Keratinocyte (primary cell): ENCODE results near the gene LRGUK. TPM values are rescaled to one million over a fixed set of nuclear protein-coding genes. Genes with fewer than 3 reads are reported as not detected.
"Not testable (repeated sequence)": the region's sequence is repeated elsewhere in the genome, so short reads cannot be mapped to it uniquely, and the experiment has no call there.

Experiments
- DNase-seq: peaks from one replicate; pipeline ENCODE4 v3.0.0-alpha.2; 2011; ENCODE audit warnings: low read depth, missing footprints, low spot score
- FAIRE-seq: peaks from 2 replicates; lab custom pipeline; 2011; peaks lifted over from hg19 to GRCh38; lab: Jason Lieb, UNC
- H2AFZ ChIP-seq: 2 replicates; pipeline ENCODE4 v1.6.0; 2012; ENCODE audit warnings: low read length, control low read depth, inconsistent platforms; ENCODE audit not compliant: control insufficient read depth
- H3K27ac ChIP-seq: 2 replicates; pipeline ENCODE4 v1.5.1; 2011; ENCODE audit warnings: low read length; ENCODE audit not compliant: control insufficient read depth, insufficient read depth
- H3K27me3 ChIP-seq: 3 replicates; pipeline ENCODE4 v1.6.0; 2011; ENCODE audit warnings: low read length; ENCODE audit not compliant: control insufficient read depth, insufficient read depth; ENCODE audit errors: extremely low read depth
- H3K36me3 ChIP-seq, 2 experiments: 2 replicates in 1 of 2; 3 replicates in 1 of 2; pipeline ENCODE4 v1.5.1; 2011; ENCODE audit warnings: low read length in 2 of 2, mild to moderate bottlenecking in 1 of 2; ENCODE audit not compliant: control insufficient read depth in 2 of 2, insufficient read depth in 2 of 2; ENCODE audit errors: extremely low read depth in 1 of 2
- H3K4me1 ChIP-seq: 3 replicates; pipeline ENCODE4 v1.5.1; 2011; ENCODE audit warnings: low read length; ENCODE audit not compliant: control insufficient read depth, insufficient read depth; ENCODE audit errors: extremely low read depth
- H3K4me2 ChIP-seq: 3 replicates; pipeline ENCODE4 v1.6.0; 2011; ENCODE audit warnings: low read depth, low read length; ENCODE audit not compliant: control insufficient read depth, insufficient read depth; ENCODE audit errors: extremely low read depth
- H3K4me3 ChIP-seq, 3 experiments: fragments of 200-600 bp in 1 of 3; sonication (generic) in 1 of 3; 2 replicates in 2 of 3; 3 replicates in 1 of 3; pipeline ENCODE4 v1.5.1; 2011 to 2016; ENCODE audit warnings: low read length in 3 of 3, mild to moderate bottlenecking in 3 of 3, control low read depth in 2 of 3, inconsistent platforms in 1 of 3, low read depth in 1 of 3, mixed read lengths in 1 of 3, mixed run types in 1 of 3, moderate library complexity in 1 of 3; ENCODE audit not compliant: control insufficient read depth in 2 of 3, insufficient read depth in 2 of 3; ENCODE audit errors: extremely low read depth in 1 of 3
- H3K79me2 ChIP-seq: 2 replicates; pipeline ENCODE4 v1.6.0; 2012; ENCODE audit warnings: low read length; ENCODE audit not compliant: control insufficient read depth, insufficient read depth
- H3K9ac ChIP-seq: 3 replicates; pipeline ENCODE4 v1.6.0; 2011; ENCODE audit warnings: low read length; ENCODE audit not compliant: control insufficient read depth, insufficient read depth; ENCODE audit errors: extremely low read depth
- H3K9me1 ChIP-seq: 3 replicates; pipeline ENCODE4 v1.6.0; 2011; ENCODE audit warnings: low read length; ENCODE audit not compliant: control insufficient read depth, insufficient read depth; ENCODE audit errors: extremely low read depth
- H3K9me3 ChIP-seq: 2 replicates; pipeline ENCODE4 v1.5.1; 2012; ENCODE audit warnings: low read depth, low read length; ENCODE audit not compliant: control insufficient read depth
- H4K20me1 ChIP-seq: 3 replicates; pipeline ENCODE4 v1.6.0; 2011; ENCODE audit warnings: low read length; ENCODE audit not compliant: control insufficient read depth, insufficient read depth; ENCODE audit errors: extremely low read depth
- EZH2 ChIP-seq: IDR thresholded peaks from one replicate; pipeline ENCODE4 v1.6.1; 2012; ENCODE audit warnings: inconsistent platforms, mild to moderate bottlenecking, low read length, moderate library complexity
- dilution Hi-C: fragments of 300-500 bp; cut with MboI; formaldehyde crosslinking; loops from one replicate; pipeline ENCODE4 v1.7.0; 2020; ENCODE audit warnings: low sequenced_read_pairs; ENCODE audit not compliant: extremely low pct_ligation_motif_present
- polyA plus RNA-seq, 5 experiments: library from polyadenylated mRNA; depleted of rRNA in 3 of 5; stranded (reverse) in 3 of 5; stranded (forward) in 1 of 5; unstranded in 1 of 5; fragments of >200 nt; gene quantifications; 1 replicate in 1 of 5; 2 replicates in 3 of 5; 3 replicates in 1 of 5; pipeline versions ENCODE4 v1.2.1 to v1.2.3, GENCODE V29; 2011 to 2012; ENCODE audit warnings: missing spikeins in 2 of 5, low read depth in 1 of 5, low replicate concordance in 1 of 5
- TF ChIP-seq, protein P1 (sequence below), 3 experiments: IDR thresholded peaks in 1 of 3; conservative IDR thresholded peaks in 1 of 3; optimal IDR thresholded peaks in 1 of 3; 2 replicates in 2 of 3; 3 replicates in 1 of 3; pipeline versions ENCODE3 to v1.5.1; 2011; ENCODE audit warnings: low read length in 3 of 3, mild to moderate bottlenecking in 3 of 3, moderate library complexity in 2 of 3, control low read depth in 1 of 3, inconsistent platforms in 1 of 3; ENCODE audit not compliant: insufficient read depth in 2 of 3; ENCODE audit errors: extremely low read depth in 1 of 3

The LRGUK gene
- polyA plus RNA-seq, 1 donor (not counting 4 experiments of a cell fraction or from before 2014, with no cell fraction given) = 0.50 TPM

DNA sequence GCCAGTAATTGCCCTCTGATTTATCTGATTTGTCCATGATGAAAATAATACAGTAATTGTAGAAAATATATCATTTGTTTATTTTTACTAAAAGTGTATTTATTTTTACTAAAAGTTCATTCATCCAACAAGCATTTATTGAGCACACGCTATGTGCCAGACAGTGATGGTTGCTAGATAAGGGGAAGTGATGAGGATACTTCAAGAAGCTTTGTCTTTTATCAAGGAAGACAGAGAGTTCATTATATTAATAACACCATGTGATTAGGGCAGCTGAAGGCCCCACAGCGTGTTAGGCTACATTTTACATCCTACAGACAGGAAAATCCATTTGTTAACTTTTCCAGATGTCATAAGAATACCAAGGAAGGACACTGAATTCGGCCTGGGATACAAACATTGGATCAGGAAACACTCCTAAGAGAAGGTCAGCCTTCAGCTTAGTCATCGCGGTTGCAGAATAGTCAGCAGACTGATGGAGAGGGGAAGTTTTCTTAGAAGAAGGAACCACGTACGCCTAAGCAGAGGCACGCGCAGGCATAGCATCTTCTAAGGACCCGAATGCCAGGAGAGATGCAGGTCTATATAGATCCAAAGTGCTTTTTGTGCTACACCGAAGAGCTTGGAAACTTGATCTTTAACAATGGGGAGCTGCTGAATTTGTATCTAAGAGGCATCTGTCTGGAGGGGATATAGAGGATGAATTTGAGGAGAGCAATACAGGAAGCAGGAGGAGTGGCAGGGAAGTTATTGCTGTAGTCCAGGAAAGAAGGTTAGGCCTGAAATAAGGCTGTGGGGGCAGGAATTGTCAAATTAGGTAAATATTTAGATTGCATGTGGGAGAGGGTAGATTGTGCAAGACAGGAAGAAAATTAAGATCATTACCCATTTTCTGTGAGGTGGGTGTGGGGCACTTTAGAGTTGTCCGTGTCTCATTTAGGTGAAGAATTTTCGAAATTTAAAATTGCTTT lies 85.7 kb downstream of the LRGUK start:
- dilution Hi-C loops = no loop called here
- FAIRE-seq = no peak

DNA sequence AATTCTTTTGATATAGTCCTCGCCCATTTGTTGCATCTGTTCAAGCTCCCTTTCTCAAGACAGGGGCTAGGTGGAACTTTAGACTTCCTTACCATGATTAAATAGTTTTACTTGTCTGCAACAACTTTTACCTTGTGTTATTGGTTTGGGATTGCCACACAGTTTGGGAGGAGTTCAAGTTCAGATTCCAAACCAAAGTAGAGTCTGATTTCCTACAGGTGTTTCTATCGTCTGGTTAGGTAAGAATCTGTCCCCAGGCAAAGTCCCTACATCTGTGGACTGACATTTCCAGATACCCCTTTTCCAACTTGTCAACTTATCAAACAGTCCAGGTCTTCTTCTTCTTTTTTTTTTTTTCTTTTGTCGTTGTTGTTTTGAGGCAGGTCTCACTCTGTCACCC lies 93.1 kb downstream of the LRGUK start:
- Histone ChIP-seq H3K9me3 (no peaks in the 10 kb centered on the region), H3K36me3 (no peaks in the 10 kb centered on the region), H3K27me3 (no peaks in the 10 kb centered on the region), H3K79me2 (no peaks in the 10 kb centered on the region), H3K9ac (no peak overlapping the region), H3K27ac (no peak overlapping the region), H4K20me1 (no peaks in the 10 kb centered on the region), H3K4me3 (no peak overlapping the region), H3K4me2 (no peak overlapping the region), H3K9me1 (no peaks in the 10 kb centered on the region), H3K4me1 (no peaks in the 10 kb centered on the region), H2AFZ (no peak overlapping the region)
- TF ChIP-seq EZH2 = no peak
- TF ChIP-seq, protein P1, sequence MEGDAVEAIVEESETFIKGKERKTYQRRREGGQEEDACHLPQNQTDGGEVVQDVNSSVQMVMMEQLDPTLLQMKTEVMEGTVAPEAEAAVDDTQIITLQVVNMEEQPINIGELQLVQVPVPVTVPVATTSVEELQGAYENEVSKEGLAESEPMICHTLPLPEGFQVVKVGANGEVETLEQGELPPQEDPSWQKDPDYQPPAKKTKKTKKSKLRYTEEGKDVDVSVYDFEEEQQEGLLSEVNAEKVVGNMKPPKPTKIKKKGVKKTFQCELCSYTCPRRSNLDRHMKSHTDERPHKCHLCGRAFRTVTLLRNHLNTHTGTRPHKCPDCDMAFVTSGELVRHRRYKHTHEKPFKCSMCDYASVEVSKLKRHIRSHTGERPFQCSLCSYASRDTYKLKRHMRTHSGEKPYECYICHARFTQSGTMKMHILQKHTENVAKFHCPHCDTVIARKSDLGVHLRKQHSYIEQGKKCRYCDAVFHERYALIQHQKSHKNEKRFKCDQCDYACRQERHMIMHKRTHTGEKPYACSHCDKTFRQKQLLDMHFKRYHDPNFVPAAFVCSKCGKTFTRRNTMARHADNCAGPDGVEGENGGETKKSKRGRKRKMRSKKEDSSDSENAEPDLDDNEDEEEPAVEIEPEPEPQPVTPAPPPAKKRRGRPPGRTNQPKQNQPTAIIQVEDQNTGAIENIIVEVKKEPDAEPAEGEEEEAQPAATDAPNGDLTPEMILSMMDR (optimal IDR thresholded peaks at IDR 0.05 in 1 of 3, IDR thresholded peaks at IDR 0.05 in 1 of 3, conservative IDR thresholded peaks at IDR 0.05 in 1 of 3; ENCODE audit: extremely low read depth in 1 of 3, insufficient read depth in 2 of 3, low read length in 3 of 3) = no peak
- FAIRE-seq (no peak), DNase-seq (no peak)
- dilution Hi-C loops = no loop called here

More for the DNA sequence above, 85.7 kb downstream of the LRGUK start:
- Histone ChIP-seq H3K27me3 (no peaks in the 10 kb centered on the region), H4K20me1 (no peaks in the 10 kb centered on the region), H3K9me1 (no peaks in the 10 kb centered on the region), H3K4me3 (no peak overlapping the region), H2AFZ (no peak overlapping the region), H3K79me2 (no peaks in the 10 kb centered on the region), H3K9me3 (no peaks in the 10 kb centered on the region), H3K4me2 (no peak overlapping the region), H3K9ac (no peak overlapping the region), H3K36me3 (no peaks in the 10 kb centered on the region), H3K4me1 (no peaks in the 10 kb centered on the region), H3K27ac (no peak overlapping the region)
- no peak for DNase-seq
- TF ChIP-seq, protein P1 (optimal IDR thresholded peaks at IDR 0.05 in 1 of 3, IDR thresholded peaks at IDR 0.05 in 1 of 3, conservative IDR thresholded peaks at IDR 0.05 in 1 of 3; ENCODE audit: extremely low read depth in 1 of 3, insufficient read depth in 2 of 3, low read length in 3 of 3) = no peak
- no peak for TF ChIP-seq EZH2

- H3K9me1 ChIP-seq, dilution Hi-C loops, H3K36me3 ChIP-seq, H3K79me2 ChIP-seq, H3K9ac ChIP-seq, FAIRE-seq, H3K9me3 ChIP-seq, H3K4me2 ChIP-seq, H3K4me3 ChIP-seq, H2AFZ ChIP-seq, DNase-seq, H3K4me1 ChIP-seq, H3K27me3 ChIP-seq, H4K20me1 ChIP-seq, H3K27ac ChIP-seq: not testable (repeated sequence)
Observed at GRCh38 chr7:134231296-134231695, 104.2 kb downstream of the LRGUK start.
